MM.1S (cell line): Measurements from ENCODE around the gene PROX1.

Experiments
- DNase-seq: peaks from one replicate; pipeline ENCODE4 v3.0.0-alpha.2; 2015
- H2AFZ ChIP-seq: fragments of 300-600 bp; sonication (generic); 2 replicates; pipeline ENCODE4 v1.6.0; 2016; ENCODE audit warnings: antibody characterized with exemption, low read length
- H3F3A ChIP-seq: fragments of 300-600 bp; sonication (generic); 2 replicates; pipeline ENCODE4 v1.6.1; 2016; ENCODE audit warnings: mild to moderate bottlenecking, antibody characterized with exemption, low read length, moderate library complexity, mixed read lengths; ENCODE audit not compliant: insufficient read depth
- H3K27ac ChIP-seq: fragments of 300-600 bp; sonication (generic); 2 replicates; pipeline ENCODE4 v1.5.1; 2016; ENCODE audit warnings: mild to moderate bottlenecking, low read length
- H3K27me3 ChIP-seq: fragments of 300-600 bp; sonication (generic); replicated peaks from 2 replicates; pipeline ENCODE4 v1.6.0; 2016; ENCODE audit warnings: low read length; ENCODE audit not compliant: insufficient read depth
- H3K36me3 ChIP-seq: fragments of 300-600 bp; sonication (generic); replicated peaks from 2 replicates; pipeline ENCODE4 v1.6.1; 2016; ENCODE audit warnings: mild to moderate bottlenecking, low read length, mixed read lengths; ENCODE audit not compliant: insufficient read depth
- H3K4me1 ChIP-seq: fragments of 300-600 bp; sonication (generic); 2 replicates; pipeline ENCODE4 v1.6.1; 2016; ENCODE audit warnings: low read length, mixed read lengths
- H3K4me2 ChIP-seq: fragments of 300-600 bp; sonication (generic); 2 replicates; pipeline ENCODE4 v1.6.0; 2016; ENCODE audit warnings: low read depth, low read length
- H3K4me3 ChIP-seq: fragments of 300-600 bp; sonication (generic); 2 replicates; pipeline ENCODE4 v1.5.1; 2016; ENCODE audit warnings: low read length, mixed read lengths
- H3K79me2 ChIP-seq: fragments of 300-600 bp; sonication (generic); 2 replicates; pipeline ENCODE4 v1.6.1; 2016; ENCODE audit warnings: mixed run types, low read length, mixed read lengths
- H3K9ac ChIP-seq: fragments of 300-600 bp; sonication (generic); 2 replicates; pipeline ENCODE4 v1.6.1; 2016; ENCODE audit warnings: low read length, mixed read lengths
- H3K9me2 ChIP-seq: fragments of 300-600 bp; sonication (generic); replicated peaks from 2 replicates; pipeline ENCODE4 v1.6.1; 2016; ENCODE audit warnings: mild to moderate bottlenecking, low read length, mixed read lengths; ENCODE audit not compliant: insufficient read depth
- H3K9me3 ChIP-seq: fragments of 300-600 bp; sonication (generic); replicated peaks from 2 replicates; pipeline ENCODE4 v1.6.1; 2016; ENCODE audit warnings: mild to moderate bottlenecking, low read length, mixed read lengths; ENCODE audit not compliant: insufficient read depth
- H4K20me1 ChIP-seq: fragments of 300-600 bp; sonication (generic); 2 replicates; pipeline ENCODE4 v1.6.1; 2016; ENCODE audit warnings: mild to moderate bottlenecking, low read length, moderate library complexity, mixed read lengths; ENCODE audit not compliant: insufficient read depth
- EZH2 ChIP-seq: fragments of 300-600 bp; sonication (generic); optimal IDR thresholded peaks from 2 replicates; pipeline ENCODE3; 2017; ENCODE audit warnings: low read depth, mild to moderate bottlenecking, antibody characterized with exemption, low read length, mixed read lengths
- EZH2phosphoT487 ChIP-seq: fragments of 300-600 bp; sonication (generic); IDR thresholded peaks from 2 replicates; pipeline ENCODE4 v1.6.1; 2018; ENCODE audit warnings: antibody characterized with exemption, low read length
- TF ChIP-seq, protein P1 (sequence below): fragments of 300-600 bp; sonication (generic); IDR thresholded peaks from 2 replicates; pipeline ENCODE4 v1.5.1; 2016; ENCODE audit warnings: antibody characterized with exemption, low read length, mixed read lengths

PROX1 gene

DNA sequence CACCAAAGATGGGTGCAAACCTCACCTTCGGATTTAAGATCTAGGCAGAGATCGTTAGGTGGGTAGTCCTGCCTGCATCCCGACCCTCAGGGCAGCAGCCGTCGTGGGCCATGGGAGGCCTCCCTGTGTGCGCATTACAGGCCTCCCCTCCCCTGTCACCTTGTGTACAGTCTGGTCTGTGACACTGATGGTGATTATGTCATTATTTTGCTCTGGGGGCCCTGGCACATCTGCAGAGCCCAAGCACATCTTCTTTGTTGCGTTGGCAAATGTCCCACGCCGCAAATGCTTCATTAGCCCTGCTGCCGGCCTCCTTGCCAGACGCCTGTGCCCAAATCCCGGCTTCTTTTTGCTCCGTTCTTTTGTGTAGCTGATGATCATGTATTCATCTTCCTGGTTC lies 31.7 kb downstream of the PROX1 start:
- Histone ChIP-seq H3K4me2 (no peak overlapping the region), H3K4me3 (no peak overlapping the region), H3K9ac (no peak overlapping the region), H2AFZ (no peak overlapping the region), H3K27me3 (no peaks in the 10 kb centered on the region), H3K36me3 (no peaks in the 10 kb centered on the region), H3K27ac (no peak overlapping the region), H3K9me2 (no peaks in the 10 kb centered on the region), H4K20me1 (no peaks in the 10 kb centered on the region), H3K4me1 (0 out of 2 replicates have a peak, but pooled peaks cover 4% of the 10 kb centered on the region), H3F3A (no peaks in the 10 kb centered on the region), H3K79me2 (no peaks in the 10 kb centered on the region), H3K9me3 (no peaks in the 10 kb centered on the region)
- TF ChIP-seq EZH2 (no peak), EZH2phosphoT487 (no peak)
- TF ChIP-seq, protein P1, sequence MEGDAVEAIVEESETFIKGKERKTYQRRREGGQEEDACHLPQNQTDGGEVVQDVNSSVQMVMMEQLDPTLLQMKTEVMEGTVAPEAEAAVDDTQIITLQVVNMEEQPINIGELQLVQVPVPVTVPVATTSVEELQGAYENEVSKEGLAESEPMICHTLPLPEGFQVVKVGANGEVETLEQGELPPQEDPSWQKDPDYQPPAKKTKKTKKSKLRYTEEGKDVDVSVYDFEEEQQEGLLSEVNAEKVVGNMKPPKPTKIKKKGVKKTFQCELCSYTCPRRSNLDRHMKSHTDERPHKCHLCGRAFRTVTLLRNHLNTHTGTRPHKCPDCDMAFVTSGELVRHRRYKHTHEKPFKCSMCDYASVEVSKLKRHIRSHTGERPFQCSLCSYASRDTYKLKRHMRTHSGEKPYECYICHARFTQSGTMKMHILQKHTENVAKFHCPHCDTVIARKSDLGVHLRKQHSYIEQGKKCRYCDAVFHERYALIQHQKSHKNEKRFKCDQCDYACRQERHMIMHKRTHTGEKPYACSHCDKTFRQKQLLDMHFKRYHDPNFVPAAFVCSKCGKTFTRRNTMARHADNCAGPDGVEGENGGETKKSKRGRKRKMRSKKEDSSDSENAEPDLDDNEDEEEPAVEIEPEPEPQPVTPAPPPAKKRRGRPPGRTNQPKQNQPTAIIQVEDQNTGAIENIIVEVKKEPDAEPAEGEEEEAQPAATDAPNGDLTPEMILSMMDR = no peak
- no peak for DNase-seq

- Histone ChIP-seq H3K9ac (no peak overlapping the region), H3K9me3 (no peaks in the 10 kb centered on the region), H4K20me1 (no peaks in the 10 kb centered on the region), H3K9me2 (no peaks in the 10 kb centered on the region), H3K4me3 (no peak overlapping the region), H3F3A (no peaks in the 10 kb centered on the region), H2AFZ (no peak overlapping the region), H3K79me2 (no peaks in the 10 kb centered on the region), H3K4me1 (0 out of 2 replicates have a peak, but pooled peaks cover 4% of the 10 kb centered on the region), H3K27me3 (no peaks in the 10 kb centered on the region), H3K27ac (no peak overlapping the region), H3K36me3 (no peaks in the 10 kb centered on the region), H3K4me2 (no peak overlapping the region)
- TF ChIP-seq, protein P1 = no peak
- TF ChIP-seq EZH2phosphoT487 = no peak
- TF ChIP-seq EZH2 = no peak
- DNase-seq = no peak
Measured at GRCh38 chr1:214021321-214021720, 33.5 kb downstream of the PROX1 start.

GRCh38 chr1:214022229-214022791 lies 34.5 kb downstream of the PROX1 start:
- DNase-seq = no peak
- 0 out of 2 replicates have a peak, but pooled peaks cover 4% of the 10 kb centered on the region for H3K4me1 ChIP-seq
- H3K9me3 ChIP-seq = no peaks in the 10 kb centered on the region
- no peaks in the 10 kb centered on the region for H3K27me3 ChIP-seq
- no peaks in the 10 kb centered on the region for H3F3A ChIP-seq
- H4K20me1 ChIP-seq = no peaks in the 10 kb centered on the region
- H3K79me2 ChIP-seq = no peaks in the 10 kb centered on the region
- no peak overlapping the region for H2AFZ ChIP-seq
- no peak overlapping the region for H3K9ac ChIP-seq
- H3K9me2 ChIP-seq = no peaks in the 10 kb centered on the region
- H3K36me3 ChIP-seq = no peaks in the 10 kb centered on the region
- TF ChIP-seq EZH2phosphoT487 (no peak), EZH2 (no peak)
- TF ChIP-seq, protein P1 = no peak
- no peak overlapping the region for H3K4me3 ChIP-seq
- no peak overlapping the region for H3K4me2 ChIP-seq
- no peak overlapping the region for H3K27ac ChIP-seq
